IMR-90 (cell line): ENCODE data around the gene DZANK1. TPM values are rescaled to one million over a fixed set of nuclear protein-coding genes. Genes with fewer than 3 reads are reported as not detected.

Source experiments
- ATAC-seq: fragments of 200-7000 bp; cut with Tn5 transposase; 2 replicates; pipeline ENCODE4 v1.9.1; 2020; ENCODE audit warnings: low read depth, mild to moderate bottlenecking, moderate library complexity
- BruUV-seq: library from RNA; stranded (reverse); fragments of 400-500 nt; replicated peaks from 2 replicates; lab custom pipeline; 2021; lab: Mats Ljungman, UMichigan
- CTCF ChIA-PET: fragments of 300-600 bp; formaldehyde crosslinking; extraction: SDS; loops from one replicate; lab custom pipeline; 2021; ENCODE audit warnings: antibody characterized with exemption; lab: Yijun Ruan, JAX
- POLR2A ChIA-PET: fragments of 300-600 bp; sonication (Branson Sonifier 250); formaldehyde crosslinking; loops from one replicate; lab custom pipeline; 2022; ENCODE audit warnings: antibody characterized with exemption; ENCODE audit not compliant: unreplicated experiment; lab: Charles Lee
- DNase-seq: peaks from one replicate; pipeline ENCODE4 v3.0.0; 2013
- H2AFZ ChIP-seq: replicated peaks from 2 replicates; pipeline ENCODE3; 2013; ENCODE audit warnings: low read length, mild to moderate bottlenecking; ENCODE audit not compliant: poor library complexity
- H2AK5ac ChIP-seq: 2 replicates; pipeline ENCODE4 v1.6.1; 2013; ENCODE audit warnings: low read depth, low read length, inconsistent platforms
- H2AK9ac ChIP-seq: replicated peaks from 2 replicates; pipeline ENCODE3; 2013; ENCODE audit warnings: mild to moderate bottlenecking, low read depth, low read length, moderate library complexity; ENCODE audit not compliant: poor library complexity
- H2BK120ac ChIP-seq: 2 replicates; pipeline ENCODE4 v1.6.1; 2013; ENCODE audit warnings: low read depth, low read length, inconsistent platforms
- H2BK15ac ChIP-seq: 3 replicates; pipeline ENCODE4 v1.6.1; 2013; ENCODE audit warnings: low read depth, low read length, inconsistent platforms
- H2BK20ac ChIP-seq: 2 replicates; pipeline ENCODE4 v1.6.1; 2013; ENCODE audit warnings: low read depth, mild to moderate bottlenecking, inconsistent platforms, low read length, moderate library complexity
- H2BK5ac ChIP-seq: 2 replicates; pipeline ENCODE4 v1.6.1; 2013; ENCODE audit warnings: mild to moderate bottlenecking, low read depth, low read length, inconsistent platforms; ENCODE audit not compliant: poor library complexity, severe bottlenecking
- H3K14ac ChIP-seq: replicated peaks from 2 replicates; pipeline ENCODE4 v1.6.1; 2013; ENCODE audit warnings: low read depth, low read length, inconsistent platforms
- H3K18ac ChIP-seq: 2 replicates; pipeline ENCODE4 v1.6.1; 2013; ENCODE audit warnings: low read depth, low read length, control low read depth
- H3K23ac ChIP-seq: 2 replicates; pipeline ENCODE4 v1.6.1; 2013; ENCODE audit warnings: low read depth, low read length, inconsistent platforms
- H3K27ac ChIP-seq: 2 replicates; pipeline ENCODE4 v1.5.1; 2013; ENCODE audit warnings: mild to moderate bottlenecking, control low read depth, low read length; ENCODE audit not compliant: insufficient read depth
- H3K27me3 ChIP-seq: 2 replicates; pipeline ENCODE4 v1.6.1; 2013; ENCODE audit warnings: low read length; ENCODE audit not compliant: control insufficient read depth, insufficient read depth
- H3K36me3 ChIP-seq: 2 replicates; pipeline ENCODE4 v1.6.1; 2013; ENCODE audit warnings: low read length, mixed read lengths; ENCODE audit not compliant: control insufficient read depth, insufficient read depth
- H3K4ac ChIP-seq: 2 replicates; pipeline ENCODE4 v1.6.1; 2013; ENCODE audit warnings: low read depth, low read length, inconsistent platforms
- H3K4me1 ChIP-seq: 2 replicates; pipeline ENCODE4 v1.6.1; 2013; ENCODE audit warnings: low read length, mixed read lengths; ENCODE audit not compliant: control insufficient read depth, insufficient read depth
- H3K4me2 ChIP-seq: 2 replicates; pipeline ENCODE4 v1.6.1; 2013; ENCODE audit warnings: low read depth, mild to moderate bottlenecking, control low read depth, low read length, moderate library complexity
- H3K4me3 ChIP-seq: 2 replicates; pipeline ENCODE4 v1.5.1; 2013; ENCODE audit warnings: low read depth, mild to moderate bottlenecking, control low read depth, low read length, moderate library complexity; ENCODE audit not compliant: insufficient read depth
- H3K56ac ChIP-seq: 2 replicates; pipeline ENCODE4 v1.6.1; 2013; ENCODE audit warnings: low read length, inconsistent platforms; ENCODE audit not compliant: insufficient read depth; ENCODE audit errors: extremely low read depth
- H3K79me1 ChIP-seq, 2 experiments: 2 replicates each; pipeline ENCODE4 v1.6.1; 2013; ENCODE audit warnings: low read length in 2 of 2, inconsistent platforms in 1 of 2, low read depth in 1 of 2
- H3K9ac ChIP-seq: 2 replicates; pipeline ENCODE4 v1.6.1; 2013; ENCODE audit warnings: low read depth, low read length, control low read depth
- H3K9me1 ChIP-seq: 2 replicates; pipeline ENCODE4 v1.6.1; 2013; ENCODE audit warnings: low read length, inconsistent platforms; ENCODE audit not compliant: insufficient read depth
- H3K9me3 ChIP-seq: 2 replicates; pipeline ENCODE4 v1.6.1; 2013; ENCODE audit warnings: low read length; ENCODE audit not compliant: control insufficient read depth, insufficient read depth
- H4K20me1 ChIP-seq: 2 replicates; pipeline ENCODE4 v1.6.1; 2013; ENCODE audit warnings: low read length, inconsistent platforms; ENCODE audit not compliant: insufficient read depth
- H4K5ac ChIP-seq: 2 replicates; pipeline ENCODE4 v1.6.1; 2013; ENCODE audit warnings: mild to moderate bottlenecking, low read depth, low read length, control low read depth
- H4K8ac ChIP-seq, 2 experiments: 2 replicates each; pipeline ENCODE4 v1.6.1; 2013; ENCODE audit warnings: low read depth in 2 of 2, low read length in 2 of 2, control low read depth in 1 of 2, inconsistent platforms in 1 of 2
- H4K91ac ChIP-seq: 2 replicates; pipeline ENCODE4 v1.6.1; 2013; ENCODE audit warnings: low read depth, low read length, inconsistent platforms; ENCODE audit not compliant: insufficient read depth
- BHLHE40 ChIP-seq: fragments of 150-350 bp; IDR thresholded peaks from 2 replicates; pipeline ENCODE4 v1.6.1; 2016; ENCODE audit warnings: mild to moderate bottlenecking, low read depth, low read length
- CEBPB ChIP-seq: IDR thresholded peaks from 2 replicates; pipeline ENCODE4 v1.6.1; 2012; ENCODE audit warnings: low read depth, low read length, improper control_type of control experiment
- CHD1 ChIP-seq: IDR thresholded peaks from 2 replicates; pipeline ENCODE4 v1.6.1; 2012; ENCODE audit warnings: low read depth, low read length, improper control_type of control experiment
- FOS ChIP-seq: fragments of 150-350 bp; IDR thresholded peaks from 2 replicates; pipeline ENCODE4 v1.6.1; 2016; ENCODE audit warnings: low read depth, low read length
- MAFK ChIP-seq: IDR thresholded peaks from 2 replicates; pipeline ENCODE4 v1.6.1; 2012; ENCODE audit warnings: low read depth, low read length, improper control_type of control experiment
- MAZ ChIP-seq: IDR thresholded peaks from 2 replicates; pipeline ENCODE4 v1.6.1; 2012; ENCODE audit warnings: low read depth, mild to moderate bottlenecking, low read length, improper control_type of control experiment, moderate library complexity, borderline replicate concordance
- MXI1 ChIP-seq: IDR thresholded peaks from 2 replicates; pipeline ENCODE4 v1.6.1; 2012; ENCODE audit warnings: low read depth, mild to moderate bottlenecking, low read length, moderate library complexity, borderline replicate concordance
- POLR2A ChIP-seq: IDR thresholded peaks from 2 replicates; pipeline ENCODE4 v1.6.1; 2012; ENCODE audit warnings: mild to moderate bottlenecking, low read depth, low read length
- RAD21 ChIP-seq: IDR thresholded peaks from 2 replicates; pipeline ENCODE4 v1.6.1; 2012; ENCODE audit warnings: low read length, improper control_type of control experiment
- RCOR1 ChIP-seq: IDR thresholded peaks from 2 replicates; pipeline ENCODE4 v1.6.1; 2012; ENCODE audit warnings: mild to moderate bottlenecking, low read length, improper control_type of control experiment; ENCODE audit not compliant: insufficient replicate concordance
- RFX5 ChIP-seq: IDR thresholded peaks from 2 replicates; pipeline ENCODE4 v1.8.0; 2012; ENCODE audit warnings: low read depth, mild to moderate bottlenecking, low read length, moderate library complexity
- SMC3 ChIP-seq: fragments of 150-350 bp; IDR thresholded peaks from 2 replicates; pipeline ENCODE4 v1.6.1; 2016; ENCODE audit warnings: low read depth, mild to moderate bottlenecking, antibody characterized with exemption, low read length, moderate library complexity
- WGBS, 2 experiments: methylation state at CpG; one replicate each; pipeline versions ENCODE4 v1.1.5 to v1.1.7; 2013; ENCODE audit warnings: missing lambda C conversion rate in 2 of 2; ENCODE audit not compliant: insufficient read length in 1 of 2; ENCODE audit errors: extremely low coverage in 2 of 2; 5-methylcytosine and 5-hydroxymethylcytosine counted together
- dilution Hi-C: fragments of 300-500 bp; cut with HindIII; formaldehyde crosslinking; loops from one replicate; pipeline ENCODE4 v1.14.3; 2018; ENCODE audit warnings: low sequenced_read_pairs; ENCODE audit not compliant: unreplicated experiment
- in situ Hi-C: fragments of 300-500 bp; cut with MboI; formaldehyde crosslinking; loops from 3 replicates; pipeline ENCODE4 v1.14.3; 2019; ENCODE audit warnings: low sequenced_read_pairs, inconsistent platforms, mixed read lengths
- intact Hi-C: fragments of 100-400 bp; cut with micrococcal nuclease; formaldehyde crosslinking; loops from 2 replicates; pipeline ENCODE4 v1.10.0; 2022
- polyA plus RNA-seq, 3 experiments: library from polyadenylated mRNA; depleted of rRNA; stranded (reverse); fragments of >200 nt; gene quantifications; 2 replicates each; pipeline ENCODE4 v1.2.3, GENCODE V29; 2012; ENCODE audit warnings: low replicate concordance in 1 of 3
- total RNA-seq: library from RNA; depleted of rRNA; stranded (reverse); fragments of >200 nt; gene quantifications from 2 replicates; pipeline ENCODE4 v1.2.3, GENCODE V29; 2012
- TF ChIP-seq, protein P1 (sequence below): fragments of 150-350 bp; IDR thresholded peaks from 2 replicates; pipeline ENCODE4 v1.6.1; 2016; ENCODE audit warnings: low read depth, mild to moderate bottlenecking, low read length, moderate library complexity, borderline replicate concordance
- TF ChIP-seq, protein P2 (sequence below): fragments of 150-350 bp; IDR thresholded peaks from 2 replicates; pipeline ENCODE4 v1.6.1; 2017; ENCODE audit warnings: mild to moderate bottlenecking, antibody characterized with exemption, low read length, low read depth

The DZANK1 gene
- total and polyA plus RNA-seq, 2 of the 4 experiments (the other 2 are of a cell fraction), result 0.54 to 1.1 TPM

DNA sequence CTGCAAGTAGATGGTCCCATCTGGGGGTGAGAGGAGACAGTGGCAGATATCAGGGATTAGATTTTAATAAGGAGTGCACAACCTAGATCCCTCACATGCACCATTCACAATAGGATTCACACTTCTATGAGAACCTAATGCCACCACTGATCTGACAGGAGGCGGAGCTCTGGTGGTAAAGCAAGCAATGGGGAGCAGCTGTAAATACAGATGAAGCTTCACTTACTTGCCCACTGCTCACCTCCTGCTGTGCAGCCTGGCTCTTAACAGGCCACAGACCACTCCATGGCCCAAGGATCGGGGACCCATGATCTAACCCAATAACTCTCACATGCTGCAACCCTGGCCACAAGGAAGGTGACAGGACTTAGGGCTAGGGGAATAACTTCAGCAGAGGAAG, 103.1 kb downstream of the DZANK1 start:
- H3K14ac ChIP-seq, result no peak overlapping the region
- no peak overlapping the region for H3K56ac ChIP-seq
- H3K4me1 ChIP-seq, result no peaks in the 10 kb centered on the region
- H3K9me3 ChIP-seq, result no peaks in the 10 kb centered on the region
- H3K4ac ChIP-seq, result no peak overlapping the region
- H4K5ac ChIP-seq, result no peak overlapping the region
- no TSS peak for BruUV-seq
- no peak overlapping the region for H2AFZ ChIP-seq
- no peaks in the 10 kb centered on the region for H4K20me1 ChIP-seq
- H3K23ac ChIP-seq, result no peak overlapping the region
- H3K4me2 ChIP-seq, result no peak overlapping the region
- no peak overlapping the region for H2AK9ac ChIP-seq
- H2AK5ac ChIP-seq, result no peak overlapping the region
- ChIA-PET CTCF (no interaction called here), POLR2A (no interaction called here)
- no peaks in the 10 kb centered on the region for H3K9me1 ChIP-seq
- H4K8ac ChIP-seq, result no peak overlapping the region
- ATAC-seq (no peak), DNase-seq (no peak)
- intact Hi-C loops, result no loop called here
- dilution Hi-C loops, result no loop called here
- H2BK15ac ChIP-seq, result no peak overlapping the region
- H3K79me1 ChIP-seq, result no peaks in the 10 kb centered on the region
- no peak overlapping the region for H2BK120ac ChIP-seq
- H3K4me3 ChIP-seq, result no peak overlapping the region
- no peak overlapping the region for H3K18ac ChIP-seq
- no peak overlapping the region for H2BK5ac ChIP-seq
- H2BK20ac ChIP-seq, result no peak overlapping the region
- TF ChIP-seq POLR2A (no peak), CHD1 (no peak), RCOR1 (no peak), CEBPB (no peak), MXI1 (no peak), RAD21 (no peak), FOS (no peak), SMC3 (no peak), MAZ (no peak), BHLHE40 (no peak), RFX5 (no peak), MAFK (no peak)
- TF ChIP-seq, protein P1, sequence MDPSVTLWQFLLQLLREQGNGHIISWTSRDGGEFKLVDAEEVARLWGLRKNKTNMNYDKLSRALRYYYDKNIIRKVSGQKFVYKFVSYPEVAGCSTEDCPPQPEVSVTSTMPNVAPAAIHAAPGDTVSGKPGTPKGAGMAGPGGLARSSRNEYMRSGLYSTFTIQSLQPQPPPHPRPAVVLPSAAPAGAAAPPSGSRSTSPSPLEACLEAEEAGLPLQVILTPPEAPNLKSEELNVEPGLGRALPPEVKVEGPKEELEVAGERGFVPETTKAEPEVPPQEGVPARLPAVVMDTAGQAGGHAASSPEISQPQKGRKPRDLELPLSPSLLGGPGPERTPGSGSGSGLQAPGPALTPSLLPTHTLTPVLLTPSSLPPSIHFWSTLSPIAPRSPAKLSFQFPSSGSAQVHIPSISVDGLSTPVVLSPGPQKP, result no peak
- TF ChIP-seq, protein P2, sequence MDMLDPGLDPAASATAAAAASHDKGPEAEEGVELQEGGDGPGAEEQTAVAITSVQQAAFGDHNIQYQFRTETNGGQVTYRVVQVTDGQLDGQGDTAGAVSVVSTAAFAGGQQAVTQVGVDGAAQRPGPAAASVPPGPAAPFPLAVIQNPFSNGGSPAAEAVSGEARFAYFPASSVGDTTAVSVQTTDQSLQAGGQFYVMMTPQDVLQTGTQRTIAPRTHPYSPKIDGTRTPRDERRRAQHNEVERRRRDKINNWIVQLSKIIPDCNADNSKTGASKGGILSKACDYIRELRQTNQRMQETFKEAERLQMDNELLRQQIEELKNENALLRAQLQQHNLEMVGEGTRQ, result no peak
- H3K27me3 ChIP-seq, result no peaks in the 10 kb centered on the region; the same call in 1 of the 2 replicates
- H3K36me3 ChIP-seq, result no peaks in the 10 kb centered on the region
- in situ Hi-C loops, result no loop called here
- no peak overlapping the region for H3K9ac ChIP-seq
- no peak overlapping the region for H4K91ac ChIP-seq
- WGBS, 2 experiments, result no CpG with 5 or more reads among the region's 2 CpGs
- no peak overlapping the region for H3K27ac ChIP-seq
